ENCODE measurements around the gene KRTAP4-7.

DNA sequence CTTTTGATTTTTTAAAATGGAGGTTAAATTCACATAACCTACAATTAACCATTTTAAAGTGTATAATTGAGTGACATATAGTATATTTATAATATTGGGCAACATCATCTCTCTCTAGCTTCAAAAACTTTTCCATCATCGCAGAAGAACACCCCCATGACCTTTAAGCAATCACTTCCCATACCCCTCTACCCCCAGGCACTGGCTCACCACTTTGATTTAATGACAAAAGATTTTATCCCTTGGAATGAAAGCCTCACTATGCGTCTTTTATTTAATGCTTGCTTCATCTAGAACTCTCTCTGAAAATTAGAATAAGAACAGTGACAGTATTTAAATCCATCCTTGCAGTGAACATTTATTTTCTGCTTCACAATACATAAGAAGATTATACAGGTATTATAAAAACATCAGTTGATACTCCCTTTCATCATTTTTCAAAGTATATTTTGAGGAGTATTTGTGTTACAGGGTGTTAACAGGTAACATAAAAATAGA is 46.0 kb upstream of the KRTAP4-7 start:
- TF ChIP-seq CTCF (IDR thresholded peaks at IDR 0.05; ENCODE audit: low read length) (no peak), EZH2 (optimal IDR thresholded peaks at IDR 0.05; ENCODE audit: low read depth, low read length) (no peak)
